ENCODE results near the gene E2F3.
A peak's percentile ranks its signal among the peaks of the same experiment; 100 is the strongest.

Gene E2F3

GRCh38 chr6:20427856-20428255 lies 26.2 kb downstream of the E2F3 start:
- no peak overlapping the region for H3K4me3 ChIP-seq (ENCODE audit: control insufficient read depth, low read depth, low read length)
- TF ChIP-seq, protein P1, sequence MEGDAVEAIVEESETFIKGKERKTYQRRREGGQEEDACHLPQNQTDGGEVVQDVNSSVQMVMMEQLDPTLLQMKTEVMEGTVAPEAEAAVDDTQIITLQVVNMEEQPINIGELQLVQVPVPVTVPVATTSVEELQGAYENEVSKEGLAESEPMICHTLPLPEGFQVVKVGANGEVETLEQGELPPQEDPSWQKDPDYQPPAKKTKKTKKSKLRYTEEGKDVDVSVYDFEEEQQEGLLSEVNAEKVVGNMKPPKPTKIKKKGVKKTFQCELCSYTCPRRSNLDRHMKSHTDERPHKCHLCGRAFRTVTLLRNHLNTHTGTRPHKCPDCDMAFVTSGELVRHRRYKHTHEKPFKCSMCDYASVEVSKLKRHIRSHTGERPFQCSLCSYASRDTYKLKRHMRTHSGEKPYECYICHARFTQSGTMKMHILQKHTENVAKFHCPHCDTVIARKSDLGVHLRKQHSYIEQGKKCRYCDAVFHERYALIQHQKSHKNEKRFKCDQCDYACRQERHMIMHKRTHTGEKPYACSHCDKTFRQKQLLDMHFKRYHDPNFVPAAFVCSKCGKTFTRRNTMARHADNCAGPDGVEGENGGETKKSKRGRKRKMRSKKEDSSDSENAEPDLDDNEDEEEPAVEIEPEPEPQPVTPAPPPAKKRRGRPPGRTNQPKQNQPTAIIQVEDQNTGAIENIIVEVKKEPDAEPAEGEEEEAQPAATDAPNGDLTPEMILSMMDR (conservative IDR thresholded peaks at IDR 0.05; ENCODE audit: control insufficient read depth, insufficient read depth, low read depth, low read length): no peak
- DNase-seq (ENCODE audit: low read depth): no peak

GRCh38 chr6:20432692-20433091 lies 31.0 kb downstream of the E2F3 start:
- DNase-seq (ENCODE audit: low read depth): no peak
- no peak overlapping the region for H3K4me3 ChIP-seq (ENCODE audit: control insufficient read depth, low read depth, low read length)
- TF ChIP-seq, protein P1 (conservative IDR thresholded peaks at IDR 0.05; ENCODE audit: control insufficient read depth, insufficient read depth, low read depth, low read length): no peak

DNA sequence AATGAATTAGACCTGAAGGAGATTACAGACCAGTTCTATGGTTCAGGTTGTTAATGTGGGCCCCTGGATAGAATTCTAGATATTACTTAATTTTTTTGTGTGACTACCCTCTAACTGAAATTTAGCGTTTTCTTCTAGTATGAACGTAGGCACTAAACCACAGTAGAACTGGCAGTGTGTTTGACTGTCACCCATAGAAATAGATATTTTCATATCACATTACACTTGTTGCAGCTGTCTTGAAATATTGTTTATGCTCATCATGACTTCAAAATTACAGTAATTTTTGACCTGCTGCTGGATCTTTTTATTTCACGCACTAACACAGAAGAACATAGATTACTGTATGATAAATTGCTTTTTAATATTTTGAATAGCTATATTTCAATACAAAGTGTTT lies 31.6 kb downstream of the E2F3 start:
- no peak for DNase-seq (ENCODE audit: low read depth)
- TF ChIP-seq, protein P1 (conservative IDR thresholded peaks at IDR 0.05; ENCODE audit: control insufficient read depth, insufficient read depth, low read depth, low read length): no peak
- no peak overlapping the region for H3K4me3 ChIP-seq (ENCODE audit: control insufficient read depth, low read depth, low read length)

DNA sequence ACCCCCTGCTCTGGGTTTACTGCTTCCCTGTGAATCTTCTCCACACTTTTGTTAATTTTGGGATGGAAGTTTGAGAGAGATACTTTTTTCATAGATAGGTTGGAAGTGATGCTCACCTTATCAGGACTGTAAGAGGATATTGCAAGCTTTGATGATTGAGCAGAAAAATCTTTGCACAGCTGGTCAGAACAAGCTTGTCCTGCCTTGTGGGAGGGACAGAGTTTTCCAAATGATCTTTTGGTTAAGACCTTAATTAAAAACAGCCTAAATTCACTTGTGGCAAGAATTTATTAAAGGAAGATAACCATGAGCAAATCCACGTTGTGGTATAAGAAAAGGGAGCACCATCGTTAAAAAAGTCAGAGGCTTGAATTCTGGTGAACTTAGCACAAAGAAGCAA lies 32.2 kb downstream of the E2F3 start:
- TF ChIP-seq, protein P1 (conservative IDR thresholded peaks at IDR 0.05; ENCODE audit: control insufficient read depth, insufficient read depth, low read depth, low read length): no peak
- H3K4me3 ChIP-seq (ENCODE audit: control insufficient read depth, low read depth, low read length): no peak overlapping the region
- DNase-seq (ENCODE audit: low read depth): peak; percentile 8

DNA sequence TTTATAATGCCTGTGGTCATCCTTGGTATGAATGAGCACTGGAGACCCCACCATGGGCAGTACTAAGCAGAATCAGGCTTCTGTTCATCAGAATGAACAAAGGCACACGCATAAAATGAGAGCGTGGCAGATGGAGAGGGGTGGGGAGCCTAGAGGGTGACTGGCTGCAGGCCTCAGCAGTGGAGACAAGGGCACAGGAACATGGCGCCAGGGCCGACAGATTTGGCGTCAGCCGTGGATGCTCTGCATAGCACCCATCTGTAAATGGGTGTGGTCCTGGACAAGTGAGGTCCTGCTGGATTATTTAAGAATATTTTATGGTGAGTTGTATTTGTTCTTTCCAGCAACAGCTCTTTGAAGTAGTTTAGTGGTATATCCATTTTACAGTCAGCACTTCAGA lies 33.1 kb downstream of the E2F3 start:
- TF ChIP-seq, protein P1 (conservative IDR thresholded peaks at IDR 0.05; ENCODE audit: control insufficient read depth, insufficient read depth, low read depth, low read length): no peak
- DNase-seq (ENCODE audit: low read depth): no peak
- H3K4me3 ChIP-seq (ENCODE audit: control insufficient read depth, low read depth, low read length): no peak overlapping the region

- H3K4me3 ChIP-seq (ENCODE audit: control insufficient read depth, low read depth, low read length): no peak overlapping the region
- TF ChIP-seq, protein P1 (conservative IDR thresholded peaks at IDR 0.05; ENCODE audit: control insufficient read depth, insufficient read depth, low read depth, low read length): no peak
- no peak for DNase-seq (ENCODE audit: low read depth)
These were observed 35.0 kb downstream of the E2F3 start for GRCh38 chr6:20436719-20437118.

GRCh38 chr6:20437639-20438038 lies 36.0 kb downstream of the E2F3 start:
- TF ChIP-seq, protein P1 (conservative IDR thresholded peaks at IDR 0.05; ENCODE audit: control insufficient read depth, insufficient read depth, low read depth, low read length): no peak

More at GRCh38 chr6:20437639-20438038, 36.0 kb downstream of the E2F3 start:
- no peak for DNase-seq (ENCODE audit: low read depth)
- no peak overlapping the region for H3K4me3 ChIP-seq (ENCODE audit: control insufficient read depth, low read depth, low read length)
